ENCODE data around the gene GPC5.

The GPC5 gene

DNA sequence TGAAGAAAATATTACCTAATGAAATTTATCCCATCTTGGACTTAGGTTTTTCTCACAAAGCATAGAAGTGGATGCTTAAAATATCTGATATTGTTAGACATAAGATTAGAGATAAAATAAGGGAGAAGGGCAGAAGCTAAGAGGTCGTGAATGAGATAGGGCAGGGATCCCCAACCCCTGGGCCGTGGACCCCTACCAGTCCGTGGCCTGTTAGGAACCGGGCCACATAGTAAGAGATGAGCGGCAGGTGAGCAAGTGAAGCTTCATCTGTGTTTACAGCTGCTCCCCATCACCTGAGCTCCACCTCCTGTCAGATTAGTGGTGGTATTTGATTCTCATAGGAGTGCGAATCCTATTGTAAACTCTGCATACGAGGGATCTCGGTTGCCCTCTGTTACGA, 202.9 kb downstream of the GPC5 start:
- no peaks in the 10 kb centered on the region for H4K20me1 ChIP-seq (ENCODE audit: insufficient read depth, low read length)
- H3F3A ChIP-seq (ENCODE audit: insufficient read depth, low read length), result no peaks in the 10 kb centered on the region
- H3K9me2 ChIP-seq (ENCODE audit: low read depth, low read length), result no peaks in the 10 kb centered on the region
- TF ChIP-seq EZH2 (IDR thresholded peaks at IDR 0.05; ENCODE audit: borderline replicate concordance, low read length), result no peak
- TF ChIP-seq, protein P1, sequence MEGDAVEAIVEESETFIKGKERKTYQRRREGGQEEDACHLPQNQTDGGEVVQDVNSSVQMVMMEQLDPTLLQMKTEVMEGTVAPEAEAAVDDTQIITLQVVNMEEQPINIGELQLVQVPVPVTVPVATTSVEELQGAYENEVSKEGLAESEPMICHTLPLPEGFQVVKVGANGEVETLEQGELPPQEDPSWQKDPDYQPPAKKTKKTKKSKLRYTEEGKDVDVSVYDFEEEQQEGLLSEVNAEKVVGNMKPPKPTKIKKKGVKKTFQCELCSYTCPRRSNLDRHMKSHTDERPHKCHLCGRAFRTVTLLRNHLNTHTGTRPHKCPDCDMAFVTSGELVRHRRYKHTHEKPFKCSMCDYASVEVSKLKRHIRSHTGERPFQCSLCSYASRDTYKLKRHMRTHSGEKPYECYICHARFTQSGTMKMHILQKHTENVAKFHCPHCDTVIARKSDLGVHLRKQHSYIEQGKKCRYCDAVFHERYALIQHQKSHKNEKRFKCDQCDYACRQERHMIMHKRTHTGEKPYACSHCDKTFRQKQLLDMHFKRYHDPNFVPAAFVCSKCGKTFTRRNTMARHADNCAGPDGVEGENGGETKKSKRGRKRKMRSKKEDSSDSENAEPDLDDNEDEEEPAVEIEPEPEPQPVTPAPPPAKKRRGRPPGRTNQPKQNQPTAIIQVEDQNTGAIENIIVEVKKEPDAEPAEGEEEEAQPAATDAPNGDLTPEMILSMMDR (IDR thresholded peaks at IDR 0.05; ENCODE audit: low read length), result no peak
- H3K4me1 ChIP-seq (ENCODE audit: insufficient read depth, low read length, severe bottlenecking), result no peaks in the 10 kb centered on the region
- H3K79me2 ChIP-seq (ENCODE audit: insufficient read depth, low read length), result no peaks in the 10 kb centered on the region
- no peak overlapping the region for H3K27ac ChIP-seq (ENCODE audit: low read depth, low read length, poor library complexity, severe bottlenecking)
- H3K36me3 ChIP-seq (ENCODE audit: insufficient read depth, low read length), result no peaks in the 10 kb centered on the region
- no peak overlapping the region for H3K9ac ChIP-seq (ENCODE audit: low read length)
- no peak overlapping the region for H2AFZ ChIP-seq (ENCODE audit: low read length)
- no peak overlapping the region for H3K4me3 ChIP-seq (ENCODE audit: low read depth, low read length, poor library complexity, severe bottlenecking)
- no peak overlapping the region for H3K4me2 ChIP-seq (ENCODE audit: low read length)
- H3K9me3 ChIP-seq (ENCODE audit: low read length), result no peaks in the 10 kb centered on the region
- H3K27me3 ChIP-seq (ENCODE audit: insufficient read depth, low read length), result no peaks in the 10 kb centered on the region

DNA sequence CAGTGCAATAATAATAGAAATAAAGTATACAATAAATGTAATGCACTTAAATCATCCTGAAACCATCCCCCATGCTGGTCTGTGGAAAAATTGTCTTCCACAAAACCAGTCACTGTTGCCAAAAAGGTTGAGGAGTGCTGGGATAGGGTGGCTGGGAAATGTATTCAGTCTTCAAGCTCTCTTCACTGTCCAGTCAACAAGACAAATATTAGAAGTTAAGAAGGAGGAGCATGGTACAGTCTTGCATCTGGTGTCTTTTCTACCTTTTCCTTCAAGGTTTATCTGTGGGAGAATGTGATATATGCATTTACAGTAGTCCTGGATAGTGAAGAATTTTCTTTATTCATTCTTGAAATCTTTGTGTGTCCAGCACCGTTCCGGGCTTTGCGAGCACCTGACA, 203.4 kb downstream of the GPC5 start:
- no peaks in the 10 kb centered on the region for H3K9me2 ChIP-seq (ENCODE audit: low read depth, low read length)

DNA sequence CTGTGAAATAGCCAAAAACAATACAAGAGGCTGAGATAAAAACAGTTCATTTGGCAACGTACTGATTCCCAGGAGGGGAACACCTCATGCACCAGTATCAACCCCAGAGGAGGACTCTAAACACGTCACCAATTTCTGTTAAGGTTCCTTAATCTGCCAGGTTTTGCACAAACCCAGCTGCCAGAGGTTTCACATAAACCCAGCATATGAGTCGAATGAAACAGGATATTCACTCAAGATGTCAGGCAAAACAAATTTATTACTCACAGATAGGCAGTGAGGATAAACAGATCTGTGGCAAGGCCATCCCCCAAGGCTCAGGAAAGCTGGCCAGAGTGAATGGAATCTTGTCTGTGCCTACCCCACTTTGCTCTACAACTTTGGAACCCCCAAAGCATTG, 210.9 kb downstream of the GPC5 start:
- Histone ChIP-seq H3K27me3 (ENCODE audit: insufficient read depth, low read length) (no peaks in the 10 kb centered on the region), H3K4me2 (ENCODE audit: low read length) (no peak overlapping the region), H2AFZ (ENCODE audit: low read length) (no peak overlapping the region), H3K36me3 (ENCODE audit: insufficient read depth, low read length) (no peaks in the 10 kb centered on the region), H4K20me1 (ENCODE audit: insufficient read depth, low read length) (no peaks in the 10 kb centered on the region), H3K9me2 (ENCODE audit: low read depth, low read length) (no peaks in the 10 kb centered on the region), H3F3A (ENCODE audit: insufficient read depth, low read length) (no peaks in the 10 kb centered on the region), H3K4me1 (ENCODE audit: insufficient read depth, low read length, severe bottlenecking) (no peaks in the 10 kb centered on the region), H3K9ac (ENCODE audit: low read length) (no peak overlapping the region), H3K4me3 (ENCODE audit: low read depth, low read length, poor library complexity, severe bottlenecking) (no peak overlapping the region), H3K79me2 (ENCODE audit: insufficient read depth, low read length) (no peaks in the 10 kb centered on the region), H3K27ac (ENCODE audit: low read depth, low read length, poor library complexity, severe bottlenecking) (no peak overlapping the region), H3K9me3 (ENCODE audit: low read length) (no peaks in the 10 kb centered on the region)
- no peak for TF ChIP-seq EZH2 (IDR thresholded peaks at IDR 0.05; ENCODE audit: borderline replicate concordance, low read length)
- TF ChIP-seq, protein P1 (IDR thresholded peaks at IDR 0.05; ENCODE audit: low read length), result no peak

More for the DNA sequence above, 203.4 kb downstream of the GPC5 start:
- no peak for TF ChIP-seq EZH2 (IDR thresholded peaks at IDR 0.05; ENCODE audit: borderline replicate concordance, low read length)
- TF ChIP-seq, protein P1 (IDR thresholded peaks at IDR 0.05; ENCODE audit: low read length), result no peak
- no peak overlapping the region for H3K27ac ChIP-seq (ENCODE audit: low read depth, low read length, poor library complexity, severe bottlenecking)
- H3K4me1 ChIP-seq (ENCODE audit: insufficient read depth, low read length, severe bottlenecking), result no peaks in the 10 kb centered on the region
- no peaks in the 10 kb centered on the region for H3F3A ChIP-seq (ENCODE audit: insufficient read depth, low read length)
- no peaks in the 10 kb centered on the region for H3K79me2 ChIP-seq (ENCODE audit: insufficient read depth, low read length)
- no peaks in the 10 kb centered on the region for H4K20me1 ChIP-seq (ENCODE audit: insufficient read depth, low read length)
- no peak overlapping the region for H3K4me2 ChIP-seq (ENCODE audit: low read length)
- H3K4me3 ChIP-seq (ENCODE audit: low read depth, low read length, poor library complexity, severe bottlenecking), result no peak overlapping the region
- H2AFZ ChIP-seq (ENCODE audit: low read length), result no peak overlapping the region
- no peak overlapping the region for H3K9ac ChIP-seq (ENCODE audit: low read length)
- H3K36me3 ChIP-seq (ENCODE audit: insufficient read depth, low read length), result no peaks in the 10 kb centered on the region
- H3K9me3 ChIP-seq (ENCODE audit: low read length), result no peaks in the 10 kb centered on the region
- no peaks in the 10 kb centered on the region for H3K27me3 ChIP-seq (ENCODE audit: insufficient read depth, low read length)

Data from OCI-LY1 (cell line).